HepG2 (cell line): ENCODE results near the gene CDC14B. TPM values are rescaled to one million over a fixed set of nuclear protein-coding genes. Genes with fewer than 3 reads are reported as not detected.
A peak's percentile ranks its signal among the peaks of the same experiment; 100 is the strongest.

Source experiments
- ATF6 ChIP-seq: sonication (generic); formaldehyde crosslinking; conservative IDR thresholded peaks from 2 replicates; pipeline ENCODE4 v1.4.0; 2020; ENCODE audit warnings: missing genetic modification reagents
- CREB3 ChIP-seq: sonication (generic); formaldehyde crosslinking; IDR thresholded peaks from 2 replicates; pipeline ENCODE4 v1.5.0; 2020; ENCODE audit warnings: missing genetic modification reagents
- ETS1 ChIP-seq: sonication (generic); formaldehyde crosslinking; IDR thresholded peaks from 2 replicates; pipeline ENCODE4 v1.4.0; 2020; ENCODE audit warnings: missing genetic modification reagents
- GPN1 ChIP-seq: sonication (generic); formaldehyde crosslinking; IDR thresholded peaks from 2 replicates; pipeline ENCODE4 v1.5.1; 2020; ENCODE audit warnings: missing genetic modification reagents, borderline replicate concordance
- KDM1A ChIP-seq: IDR thresholded peaks from 2 replicates; pipeline ENCODE4 v1.6.1; 2016; ENCODE audit warnings: missing compliant biosample characterization
- MIER3 ChIP-seq: IDR thresholded peaks from 2 replicates; pipeline ENCODE4 v1.6.1; 2016; ENCODE audit warnings: missing compliant biosample characterization, borderline replicate concordance
- PHF20 ChIP-seq: sonication (generic); formaldehyde crosslinking; IDR thresholded peaks from 2 replicates; pipeline ENCODE4 v1.5.0; 2020; ENCODE audit warnings: mild to moderate bottlenecking, missing genetic modification reagents
- POLR2AphosphoS5 ChIP-seq: IDR thresholded peaks from 2 replicates; pipeline ENCODE4 v1.6.1; 2012; ENCODE audit warnings: low read depth, low read length
- SAP130 ChIP-seq: IDR thresholded peaks from 2 replicates; pipeline ENCODE4 v1.6.1; 2016; ENCODE audit warnings: low read depth
- SIX4 ChIP-seq: sonication (generic); formaldehyde crosslinking; IDR thresholded peaks from 2 replicates; pipeline ENCODE4 v1.4.0; 2020; ENCODE audit warnings: missing genetic modification reagents
- SKIL ChIP-seq: sonication (generic); formaldehyde crosslinking; IDR thresholded peaks from 2 replicates; pipeline ENCODE4 v1.8.0; 2022; ENCODE audit warnings: missing genetic modification reagents, mild to moderate bottlenecking, moderate library complexity, borderline replicate concordance
- SMARCC2 ChIP-seq: fragments of 450-650 bp; IDR thresholded peaks from 2 replicates; pipeline ENCODE4 v1.6.1; 2017; ENCODE audit warnings: antibody characterized with exemption, mild to moderate bottlenecking
- TBX3 ChIP-seq: fragments of 450-650 bp; IDR thresholded peaks from 2 replicates; pipeline ENCODE4 v1.6.1; 2017; ENCODE audit warnings: antibody characterized with exemption, mild to moderate bottlenecking, inconsistent platforms, borderline replicate concordance
- TFAP4 ChIP-seq: sonication (generic); IDR thresholded peaks from 2 replicates; pipeline ENCODE4 v1.6.1; 2016; ENCODE audit warnings: low read depth, borderline replicate concordance
- ZFP36L2 ChIP-seq: sonication (generic); formaldehyde crosslinking; IDR thresholded peaks from 2 replicates; pipeline ENCODE4 v1.4.0; 2020; ENCODE audit warnings: missing genetic modification reagents
- ZFYVE20 ChIP-seq: sonication (generic); formaldehyde crosslinking; IDR thresholded peaks from 2 replicates; pipeline ENCODE4 v1.8.0; 2023; ENCODE audit warnings: low read depth, mild to moderate bottlenecking, moderate library complexity, missing genetic modification reagents, borderline replicate concordance
- ZKSCAN5 ChIP-seq: sonication (generic); formaldehyde crosslinking; IDR thresholded peaks from 2 replicates; pipeline ENCODE4 v1.5.1; 2020; ENCODE audit warnings: mild to moderate bottlenecking, missing genetic modification reagents
- ZNF281 ChIP-seq: sonication (generic); formaldehyde crosslinking; IDR thresholded peaks from 2 replicates; pipeline ENCODE4 v1.4.0; 2020; ENCODE audit warnings: missing genetic modification reagents, borderline replicate concordance
- ZNF75D ChIP-seq: sonication (generic); formaldehyde crosslinking; IDR thresholded peaks from 2 replicates; pipeline ENCODE4 v1.8.1; 2023; ENCODE audit warnings: missing genetic modification reagents, mild to moderate bottlenecking, borderline replicate concordance
- ZNF761 ChIP-seq: sonication (generic); formaldehyde crosslinking; conservative IDR thresholded peaks from 2 replicates; pipeline ENCODE4 v1.4.0; 2020; ENCODE audit warnings: mild to moderate bottlenecking, missing genetic modification reagents
- polyA plus RNA-seq, 8 experiments: library from polyadenylated mRNA; depleted of rRNA in 3 of 8; stranded (reverse) in 7 of 8; unstranded in 1 of 8; fragments of >200 nt; fragmentation: Illumina TruSeq in 4 of 8; extraction: Trizol in 4 of 8; gene quantifications; 2 replicates each; pipeline versions ENCODE4 v1.2.1 to v1.2.3, GENCODE V29; 2011 to 2016; ENCODE audit warnings: low read depth in 4 of 8, missing spikeins in 1 of 8, mixed read lengths in 1 of 8; ENCODE audit not compliant: insufficient read depth in 1 of 8
- total RNA-seq, 5 experiments: library from RNA; depleted of rRNA; stranded (reverse); fragments of >200 nt; fragmentation: Illumina TruSeq; extraction: Trizol; gene quantifications; 2 replicates each; pipeline ENCODE4 v1.2.3, GENCODE V29; 2016; ENCODE audit warnings: low read depth in 1 of 5

Gene CDC14B
- total and polyA plus RNA-seq, 2 of the 13 experiments (the other 11 are each of a cell fraction or from before 2014, with no cell fraction given) = 25.8 to 33.3 TPM

- TF ChIP-seq POLR2AphosphoS5 (0 out of 2 replicates have a peak, but pooled peaks have one; percentile 17), ZKSCAN5 (CRISPR knock-in tag) (no peak), ATF6 (no peak), SMARCC2 (no peak), SAP130 (CRISPR knock-in tag) (peak; percentile 39; the same call in 1 of the 2 replicates), KDM1A (CRISPR knock-in tag) (no peak), SIX4 (CRISPR knock-in tag) (no peak), TBX3 (no peak), PHF20 (no peak), SKIL (no peak), ZNF75D (CRISPR knock-in tag) (no peak), ZFYVE20 (no peak), ZFP36L2 (CRISPR knock-in tag) (no peak), ZNF761 (CRISPR knock-in tag) (no peak), MIER3 (CRISPR knock-in tag) (no peak), GPN1 (CRISPR knock-in tag) (no peak), ETS1 (CRISPR knock-in tag) (no peak), ZNF281 (CRISPR knock-in tag) (no peak), TFAP4 (no peak), CREB3 (CRISPR knock-in tag) (no peak)
Observed at GRCh38 chr9:96654450-96655197, 35.0 kb upstream of the CDC14B start (continued).
